Esophagus muscularis mucosa (tissue), 4 donors: Measurements from ENCODE around the gene KIAA0825. TPM values are rescaled to one million over a fixed set of nuclear protein-coding genes. Genes with fewer than 3 reads are reported as not detected.
A peak's percentile ranks its signal among the peaks of the same experiment; 100 is the strongest.
"Not testable (repeated sequence)": the region's sequence is repeated elsewhere in the genome, so short reads cannot be mapped to it uniquely, and the experiment has no call there.

ENCODE experiments used
- DNase-seq: peaks from one replicate; pipeline ENCODE4 v3.0.0-alpha.2; 2017; ENCODE audit errors: extremely low spot score
- H3K27ac ChIP-seq, 4 donors: fragments of 200-600 bp; sonication (generic); replicated peaks in 1 of 4; 1 replicate in 3 of 4; 2 replicates in 1 of 4; pipeline ENCODE4 v1.5.1; 2016 to 2019; ENCODE audit warnings: mild to moderate bottlenecking in 1 of 4
- H3K27me3 ChIP-seq, 4 donors: fragments of 200-600 bp; sonication (generic); one replicate each; pipeline versions ENCODE4 v1.5.1 to v1.6.0; 2016 to 2019
- H3K36me3 ChIP-seq, 4 donors: fragments of 200-600 bp; sonication (generic); one replicate each; pipeline ENCODE4 v1.5.1; 2016 to 2019
- H3K4me1 ChIP-seq, 4 donors: fragments of 200-600 bp; sonication (generic); one replicate each; pipeline ENCODE4 v1.5.1; 2016 to 2019
- H3K4me3 ChIP-seq, 4 donors: fragments of 200-600 bp; sonication (generic); 1 replicate in 2 of 4; 2 replicates in 2 of 4; pipeline ENCODE4 v1.5.1; 2016 to 2019; ENCODE audit warnings: mild to moderate bottlenecking in 4 of 4, moderate library complexity in 1 of 4
- H3K9me3 ChIP-seq, 4 donors: fragments of 200-600 bp; sonication (generic); 1 replicate in 3 of 4; 2 replicates in 1 of 4; pipeline ENCODE4 v1.5.1; 2016 to 2019
- CTCF ChIP-seq, 3 experiments: fragments of 200-600 bp in 2 of 3; fragments of 450-650 bp in 1 of 3; sonication (generic) in 2 of 3; IDR thresholded peaks; one replicate each; pipeline ENCODE4 v1.5.1; 2017 to 2019; ENCODE audit warnings: antibody characterized with exemption in 3 of 3, mild to moderate bottlenecking in 2 of 3, moderate library complexity in 1 of 3
- EP300 ChIP-seq: sonication (generic); formaldehyde crosslinking; IDR thresholded peaks from one replicate; pipeline ENCODE4 v1.6.1; 2017; ENCODE audit warnings: antibody characterized with exemption
- POLR2A ChIP-seq: fragments of 450-650 bp; IDR thresholded peaks from one replicate; pipeline ENCODE4 v1.6.1; 2017; ENCODE audit warnings: antibody characterized with exemption, moderate library complexity, mild to moderate bottlenecking, low read depth
- POLR2AphosphoS5 ChIP-seq, 2 donors: sonication (generic); formaldehyde crosslinking; IDR thresholded peaks; one replicate each; pipeline ENCODE4 v1.6.1; 2017; ENCODE audit warnings: antibody characterized with exemption in 2 of 2
- WGBS: methylation state at CpG from one replicate; pipeline ENCODE4 v1.1.5; 2018; 5-methylcytosine and 5-hydroxymethylcytosine counted together
- intact Hi-C: fragments of 100-400 bp; cut with DNase I; formaldehyde crosslinking; loops from one replicate; pipeline ENCODE4 v1.15.1; 2023
- total RNA-seq, 4 donors: library from RNA; depleted of rRNA; stranded (reverse); fragments of >200 nt; gene quantifications; one replicate each; pipeline versions ENCODE4 v1.1.0 to v1.2.1, GENCODE V29; 2016

Gene KIAA0825
- total RNA-seq, 4 donors from 2014 or later = 2.3 to 4.2 (median 2.9) TPM

DNA sequence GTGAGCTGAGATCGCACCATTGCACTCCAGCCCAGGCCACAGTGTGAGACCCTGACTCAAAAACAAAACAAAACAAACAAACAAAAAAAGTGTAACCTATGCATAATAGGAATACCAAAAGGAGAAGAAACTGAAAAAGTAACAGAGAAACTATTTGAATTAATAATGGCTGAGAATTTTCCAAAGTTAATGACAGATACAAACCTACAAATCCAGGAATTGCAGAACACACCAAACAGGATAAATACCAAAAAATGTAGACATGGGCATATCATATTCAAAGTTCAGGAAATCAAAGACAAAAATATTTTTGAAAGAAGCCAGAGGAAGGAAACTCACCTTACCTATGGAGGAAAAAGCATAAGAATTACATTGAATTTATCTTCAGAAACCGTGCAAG, 493.3 kb downstream of the KIAA0825 start:
- no peaks in the 10 kb centered on the region for H3K4me1 ChIP-seq
- intact Hi-C loops = no loop called here

DNA sequence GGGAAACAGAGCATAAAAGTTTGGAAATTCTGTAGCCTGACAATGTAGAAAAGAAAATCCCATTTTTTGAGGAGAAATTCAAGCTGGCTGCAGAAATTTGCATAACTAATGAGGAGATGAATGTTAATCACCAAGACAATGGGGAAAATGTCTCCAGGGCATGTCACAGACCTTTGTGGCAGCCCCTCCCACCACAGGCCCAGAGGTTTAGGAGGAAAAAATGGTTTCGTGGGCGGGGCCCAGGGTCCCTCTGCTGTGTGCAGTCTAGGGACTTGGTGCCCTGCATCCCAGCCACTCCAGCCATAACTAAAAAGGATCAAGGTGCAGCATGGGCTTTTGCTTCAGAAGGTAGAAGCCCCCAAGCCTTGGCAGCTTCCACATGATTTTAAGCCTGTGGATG, 502.1 kb downstream of the KIAA0825 start:
- 85% methylated on average over 2 of the region's 2 CpGs for WGBS
- intact Hi-C loops, H3K36me3 ChIP-seq, H3K27me3 ChIP-seq, H3K9me3 ChIP-seq, H3K4me3 ChIP-seq, H3K4me1 ChIP-seq, H3K27ac ChIP-seq, DNase-seq: not testable (repeated sequence)

More for the DNA sequence above, 493.3 kb downstream of the KIAA0825 start:
- Histone ChIP-seq H3K27me3 (no peaks in the 10 kb centered on the region), H3K9me3 (peaks cover 0 to 6% (median 0%) of the 10 kb centered on the region in 4 donors), H3K27ac (no peak overlapping the region), H3K36me3 (no peaks in the 10 kb centered on the region), H3K4me3 (no peak overlapping the region)
- no peak for DNase-seq
- no peak for TF ChIP-seq POLR2A
- TF ChIP-seq CTCF (IDR thresholded peaks at IDR 0.05) = no peak
- WGBS = 95% methylated on average over 2 of the region's 2 CpGs

DNA sequence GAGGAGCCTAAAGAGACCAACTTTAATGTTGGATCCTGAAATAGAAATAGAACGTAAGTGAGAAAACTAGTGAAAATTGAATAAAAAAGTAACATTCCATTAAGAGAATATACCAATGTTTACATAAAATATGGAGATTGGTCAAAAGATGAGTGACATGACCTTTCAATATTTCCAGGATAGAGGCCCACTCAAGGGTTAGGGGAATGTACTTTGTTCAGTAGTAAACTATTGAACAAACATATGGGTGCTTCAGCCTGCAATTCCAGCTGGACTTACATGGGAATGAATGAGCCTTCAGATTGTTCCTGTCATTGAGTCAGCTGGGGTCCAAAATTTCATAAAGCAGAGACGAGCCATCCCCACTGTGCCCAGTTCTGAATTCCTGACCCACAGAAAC, 505.3 kb downstream of the KIAA0825 start:
- 90% methylated on average over 2 of the region's 2 CpGs for WGBS
- TF ChIP-seq POLR2AphosphoS5 (IDR thresholded peaks at IDR 0.05) (no peak), POLR2A (no peak), EP300 (no peak), CTCF (IDR thresholded peaks at IDR 0.05) (no peak)
- H3K4me3 ChIP-seq = no peak overlapping the region
- H3K27ac ChIP-seq = no peak overlapping the region
- peaks cover 0 to 3% (median 0%) of the 10 kb centered on the region in 4 donors for H3K9me3 ChIP-seq
- H3K36me3 ChIP-seq = no peaks in the 10 kb centered on the region
- intact Hi-C loops = no loop called here
- H3K27me3 ChIP-seq = peaks cover 0 to 6% (median 0%) of the 10 kb centered on the region in 4 donors
- no peak for DNase-seq
- peaks cover 6 to 22% (median 17%) of the 10 kb centered on the region in 4 donors for H3K4me1 ChIP-seq

- H3K27me3 ChIP-seq = peaks cover 0 to 1% (median 0%) of the 10 kb centered on the region in 4 donors
- intact Hi-C loops = no loop called here
- no peak for TF ChIP-seq EP300
- TF ChIP-seq POLR2A = peak; percentile 11
- peak in 2 of 3 experiments; percentile 22 to 25 for TF ChIP-seq CTCF (IDR thresholded peaks at IDR 0.05)
- peak; percentile 84 to 86 for TF ChIP-seq POLR2AphosphoS5 (IDR thresholded peaks at IDR 0.05)
- peak overlapping the region; percentile 71 to 90 (median 77) for H3K4me3 ChIP-seq
- no peaks in the 10 kb centered on the region for H3K36me3 ChIP-seq
- H3K4me1 ChIP-seq = peaks cover 6 to 22% (median 17%) of the 10 kb centered on the region in 4 donors
- peak; percentile 99 for DNase-seq
- 9% methylated on average over 10 of the region's 51 CpGs for WGBS
- H3K9me3 ChIP-seq = peaks cover 0 to 3% (median under 1%) of the 10 kb centered on the region in 4 donors
- H3K27ac ChIP-seq = peak overlapping the region; percentile 84 to 93 (median 86)
Measured at GRCh38 chr5:94111209-94112004, 507.0 kb downstream of the KIAA0825 start.

GRCh38 chr5:94103514-94104245, 514.7 kb downstream of the KIAA0825 start:
- TF ChIP-seq EP300 (no peak), POLR2A (no peak), POLR2AphosphoS5 (IDR thresholded peaks at IDR 0.05) (no peak), CTCF (IDR thresholded peaks at IDR 0.05) (no peak)
- Histone ChIP-seq H3K27ac (no peak overlapping the region), H3K36me3 (no peaks in the 10 kb centered on the region), H3K4me3 (no peak overlapping the region), H3K27me3 (no peaks in the 10 kb centered on the region), H3K9me3 (peaks cover 0 to 15% (median 6%) of the 10 kb centered on the region in 4 donors), H3K4me1 (no peaks in the 10 kb centered on the region)
- intact Hi-C loops = no loop called here
- 73% methylated on average over 3 of the region's 3 CpGs for WGBS
- DNase-seq = no peak
